AG04450 (cell line): ENCODE data around the gene TMTC1. TPM values are rescaled to one million over a fixed set of nuclear protein-coding genes. Genes with fewer than 3 reads are reported as not detected.

Experiments
- CTCF ChIA-PET: fragments of 300-600, 350-600 bp; formaldehyde crosslinking; extraction: SDS; loops from one replicate; lab custom pipeline; 2022; ENCODE audit warnings: antibody characterized with exemption, inconsistent platforms; lab: Charles Lee
- POLR2A ChIA-PET: fragments of 350-600 bp; formaldehyde crosslinking; extraction: SDS; loops from one replicate; lab custom pipeline; 2021; ENCODE audit warnings: antibody characterized with exemption, inconsistent platforms; lab: Yijun Ruan, JAX
- DNase-seq: peaks from one replicate; pipeline ENCODE4 v3.0.0-alpha.2; 2011; ENCODE audit warnings: low read depth, low spot score
- H3K27ac ChIP-seq: one replicate; pipeline ENCODE4 v1.5.1; 2012; ENCODE audit warnings: low read depth, low read length, control low read depth
- H3K27me3 ChIP-seq: one replicate; pipeline ENCODE4 v1.6.0; 2012; ENCODE audit warnings: low read length; ENCODE audit not compliant: control insufficient read depth, insufficient read depth
- H3K4me3 ChIP-seq: 2 replicates; pipeline ENCODE4 v1.5.1; 2011; ENCODE audit warnings: mild to moderate bottlenecking, low read depth, low read length, control low read depth
- H3K9me3 ChIP-seq: 2 replicates; pipeline ENCODE4 v1.5.1; 2012; ENCODE audit warnings: low read length; ENCODE audit not compliant: control insufficient read depth, insufficient read depth
- CTCF ChIP-seq: IDR thresholded peaks from 2 replicates; pipeline ENCODE4 v1.5.1; 2011; ENCODE audit warnings: low read depth, low read length, control low read depth, inconsistent platforms
- polyA plus RNA-seq: library from polyadenylated mRNA; depleted of rRNA; stranded (reverse); fragments of >200 nt; gene quantifications from 2 replicates; pipeline ENCODE4 v1.2.3, GENCODE V29; 2011

Gene TMTC1
- polyA plus RNA-seq, 1 experiment: 66.8 TPM

GRCh38 chr12:29734305-29734704 lies 49.4 kb downstream of the TMTC1 start:
- Histone ChIP-seq H3K27me3 (no peaks in the 10 kb centered on the region), H3K9me3 (no peaks in the 10 kb centered on the region), H3K4me3 (no peak overlapping the region), H3K27ac (no peak overlapping the region)
- TF ChIP-seq CTCF: no peak
- ChIA-PET CTCF (interaction anchor here (0.5 kb wide), 1 partner anchor 10 kb away, joined by 9 read pairs; no protein-coding TSS in a partner anchor), POLR2A (no interaction called here)
- no peak for DNase-seq

GRCh38 chr12:29733501-29733900 lies 50.2 kb downstream of the TMTC1 start:
- DNase-seq: no peak
- POLR2A ChIA-PET: no interaction called here
- Histone ChIP-seq H3K9me3 (no peaks in the 10 kb centered on the region), H3K4me3 (no peak overlapping the region), H3K27ac (no peak overlapping the region), H3K27me3 (no peaks in the 10 kb centered on the region)
- CTCF ChIA-PET: no interaction called here
- TF ChIP-seq CTCF: no peak

- no peak for TF ChIP-seq CTCF
- no peak overlapping the region for H3K4me3 ChIP-seq
- no peaks in the 10 kb centered on the region for H3K27me3 ChIP-seq
- H3K9me3 ChIP-seq: no peaks in the 10 kb centered on the region
- POLR2A ChIA-PET: no interaction called here
- DNase-seq: no peak
- no peak overlapping the region for H3K27ac ChIP-seq
- CTCF ChIA-PET: no interaction called here
These were observed 50.7 kb downstream of the TMTC1 start for GRCh38 chr12:29733060-29733459.

- ChIA-PET POLR2A (no interaction called here), CTCF (interaction anchor here (0.6 kb wide), 1 partner anchor 10 kb away, joined by 5 read pairs; no protein-coding TSS in a partner anchor)
- TF ChIP-seq CTCF: no peak
- no peak for DNase-seq
- Histone ChIP-seq H3K27me3 (no peaks in the 10 kb centered on the region), H3K9me3 (no peaks in the 10 kb centered on the region), H3K4me3 (no peak overlapping the region), H3K27ac (no peak overlapping the region)
These were observed 51.1 kb downstream of the TMTC1 start for GRCh38 chr12:29732593-29732992.

- DNase-seq: no peak
- POLR2A ChIA-PET: no interaction called here
- CTCF ChIA-PET: interaction anchor here (0.6 kb wide), 1 partner anchor 10 kb away, joined by 5 read pairs; no protein-coding TSS in a partner anchor
- no peaks in the 10 kb centered on the region for H3K9me3 ChIP-seq
- no peak for TF ChIP-seq CTCF
- no peak overlapping the region for H3K4me3 ChIP-seq
- no peaks in the 10 kb centered on the region for H3K27me3 ChIP-seq
- H3K27ac ChIP-seq: no peak overlapping the region
These were observed 51.6 kb downstream of the TMTC1 start for GRCh38 chr12:29732191-29732590.
